Epithelial cell of prostate (primary cell): Measurements from ENCODE around the gene TPD52L1.
"Not testable (repeated sequence)": the region's sequence is repeated elsewhere in the genome, so short reads cannot be mapped to it uniquely, and the experiment has no call there.

Source experiments
- DNase-seq: peaks from one replicate; pipeline ENCODE4 v3.0.0-alpha.2; 2011; ENCODE audit warnings: low read depth, low spot score
- H3K27ac ChIP-seq: fragments of 450-650 bp; 2 replicates; pipeline ENCODE4 v1.5.1; 2017; ENCODE audit warnings: mild to moderate bottlenecking

Gene TPD52L1

GRCh38 chr6:125138083-125138482 is 15.5 kb upstream of the TPD52L1 start:
- H3K27ac ChIP-seq, result no peak overlapping the region

GRCh38 chr6:125140808-125141207 is 12.8 kb upstream of the TPD52L1 start:
- no peak overlapping the region for H3K27ac ChIP-seq
- DNase-seq, result no peak

More at GRCh38 chr6:125138083-125138482, 15.5 kb upstream of the TPD52L1 start:
- DNase-seq, result no peak

- no peak overlapping the region for H3K27ac ChIP-seq
- DNase-seq, result no peak
Observed at GRCh38 chr6:125142618-125143017, 11.0 kb upstream of the TPD52L1 start.

GRCh38 chr6:125144822-125145221 is 8.8 kb upstream of the TPD52L1 start:
- no peak overlapping the region for H3K27ac ChIP-seq
- DNase-seq, result no peak

GRCh38 chr6:125149256-125150144 is 4.1 kb upstream of the TPD52L1 start:
- DNase-seq, result no peak
- no peak overlapping the region for H3K27ac ChIP-seq

GRCh38 chr6:125151700-125152099 is 1.9 kb upstream of the TPD52L1 start:
- H3K27ac ChIP-seq, result no peak overlapping the region
- no peak for DNase-seq

- no peak for DNase-seq
- H3K27ac ChIP-seq, result peak overlapping the region; percentile 83
Observed at GRCh38 chr6:125154118-125154760, 666 bp downstream of the TPD52L1 start.

GRCh38 chr6:125154761-125155135 is 1.2 kb downstream of the TPD52L1 start:
- no peak for DNase-seq
- H3K27ac ChIP-seq, result peak overlapping the region; percentile 83

GRCh38 chr6:125155344-125155743 is 1.8 kb downstream of the TPD52L1 start:
- DNase-seq, result no peak
- H3K27ac ChIP-seq, result peak overlapping the region; percentile 83

GRCh38 chr6:125156496-125156895 is 2.9 kb downstream of the TPD52L1 start:
- H3K27ac ChIP-seq, result no peak overlapping the region
- DNase-seq, result no peak

- no peak for DNase-seq
- no peak overlapping the region for H3K27ac ChIP-seq
Observed at GRCh38 chr6:125157280-125157679, 3.7 kb downstream of the TPD52L1 start.

- H3K27ac ChIP-seq, result no peak overlapping the region
- no peak for DNase-seq
Observed at GRCh38 chr6:125157725-125158124, 4.2 kb downstream of the TPD52L1 start.

GRCh38 chr6:125163339-125163738 is 9.8 kb downstream of the TPD52L1 start:
- DNase-seq, result not testable (repeated sequence)
- H3K27ac ChIP-seq, result peak overlapping the region; percentile 59

GRCh38 chr6:125163811-125164210 is 10.2 kb downstream of the TPD52L1 start:
- H3K27ac ChIP-seq, result peak overlapping the region; percentile 59
- DNase-seq, result no peak

- no peak for DNase-seq
- H3K27ac ChIP-seq, result no peak overlapping the region
Observed at GRCh38 chr6:125164696-125165095, 11.1 kb downstream of the TPD52L1 start.

- no peak for DNase-seq
- H3K27ac ChIP-seq, result no peak overlapping the region
Observed at GRCh38 chr6:125165256-125165655, 11.7 kb downstream of the TPD52L1 start.

- DNase-seq, result no peak
- no peak overlapping the region for H3K27ac ChIP-seq
Observed at GRCh38 chr6:125165776-125166175, 12.2 kb downstream of the TPD52L1 start.

- no peak for DNase-seq
- no peak overlapping the region for H3K27ac ChIP-seq
Observed at GRCh38 chr6:125166711-125167110, 13.1 kb downstream of the TPD52L1 start.

GRCh38 chr6:125167579-125167978 is 14.0 kb downstream of the TPD52L1 start:
- H3K27ac ChIP-seq, result no peak overlapping the region
- no peak for DNase-seq

- no peak for DNase-seq
- H3K27ac ChIP-seq, result peak overlapping the region; percentile 90
Observed at GRCh38 chr6:125169058-125169457, 15.5 kb downstream of the TPD52L1 start.

GRCh38 chr6:125169522-125169921 is 15.9 kb downstream of the TPD52L1 start:
- DNase-seq, result no peak
- H3K27ac ChIP-seq, result peak overlapping the region; percentile 90
